Neural crest cell (in vitro differentiated cells): ENCODE results near the gene LOXL1. TPM values are rescaled to one million over a fixed set of nuclear protein-coding genes. Genes with fewer than 3 reads are reported as not detected.
A peak's percentile ranks its signal among the peaks of the same experiment; 100 is the strongest.

Source experiments
- DNase-seq: peaks from one replicate; pipeline ENCODE4 v3.0.0; 2021; ENCODE audit warnings: low read depth, mixed read lengths, low spot score
- H3K27ac Mint-ChIP-seq: one replicate; pipeline ENCODE4 v1.8.0; 2021; ENCODE audit warnings: mild to moderate bottlenecking, mixed read lengths; ENCODE audit not compliant: unreplicated experiment
- H3K27me3 Mint-ChIP-seq: 2 replicates; pipeline ENCODE4 v1.8.0; 2021; ENCODE audit warnings: low read depth, mild to moderate bottlenecking, mixed read lengths
- H3K36me3 Mint-ChIP-seq: 2 replicates; pipeline ENCODE4 v1.8.0; 2021; ENCODE audit warnings: low read depth, mild to moderate bottlenecking, mixed read lengths
- H3K4me1 Mint-ChIP-seq: 2 replicates; pipeline ENCODE4 v1.8.0; 2021; ENCODE audit warnings: mixed read lengths
- H3K4me3 Mint-ChIP-seq: one replicate; pipeline ENCODE4 v1.8.0; 2021; ENCODE audit warnings: mild to moderate bottlenecking, mixed read lengths
- H3K9me3 Mint-ChIP-seq: 2 replicates; pipeline ENCODE4 v1.8.0; 2021; ENCODE audit warnings: mixed read lengths
- total RNA-seq: library from RNA; stranded (reverse); gene quantifications from 2 replicates; pipeline ENCODE4 v1.2.1, GENCODE V29; 2021
- TF ChIP-seq, protein P1 (sequence below): fragments of 200-600 bp; sonication (generic); conservative IDR thresholded peaks from 2 replicates; pipeline ENCODE4 v1.5.0; 2021; ENCODE audit warnings: antibody characterized with exemption, mild to moderate bottlenecking

Gene LOXL1
- total RNA-seq, 1 donor from 2014 or later, result 17.3 TPM

GRCh38 chr15:73991726-73992593 lies 65.7 kb downstream of the LOXL1 start, which contains the start of gene STOML1:
STOML1 (minus strand) TSS chr15:73992295; CDS start chr15:73992223, 72 bp downstream.
- H3K27ac Mint-ChIP-seq, result no peak within 1 kb of the TSS
- peaks cover 35% of the 10 kb centered on the region for H3K4me1 Mint-ChIP-seq
- no peaks in the 10 kb centered on the region for H3K27me3 Mint-ChIP-seq
- DNase-seq, result peak; percentile 99
- TF ChIP-seq, protein P1, sequence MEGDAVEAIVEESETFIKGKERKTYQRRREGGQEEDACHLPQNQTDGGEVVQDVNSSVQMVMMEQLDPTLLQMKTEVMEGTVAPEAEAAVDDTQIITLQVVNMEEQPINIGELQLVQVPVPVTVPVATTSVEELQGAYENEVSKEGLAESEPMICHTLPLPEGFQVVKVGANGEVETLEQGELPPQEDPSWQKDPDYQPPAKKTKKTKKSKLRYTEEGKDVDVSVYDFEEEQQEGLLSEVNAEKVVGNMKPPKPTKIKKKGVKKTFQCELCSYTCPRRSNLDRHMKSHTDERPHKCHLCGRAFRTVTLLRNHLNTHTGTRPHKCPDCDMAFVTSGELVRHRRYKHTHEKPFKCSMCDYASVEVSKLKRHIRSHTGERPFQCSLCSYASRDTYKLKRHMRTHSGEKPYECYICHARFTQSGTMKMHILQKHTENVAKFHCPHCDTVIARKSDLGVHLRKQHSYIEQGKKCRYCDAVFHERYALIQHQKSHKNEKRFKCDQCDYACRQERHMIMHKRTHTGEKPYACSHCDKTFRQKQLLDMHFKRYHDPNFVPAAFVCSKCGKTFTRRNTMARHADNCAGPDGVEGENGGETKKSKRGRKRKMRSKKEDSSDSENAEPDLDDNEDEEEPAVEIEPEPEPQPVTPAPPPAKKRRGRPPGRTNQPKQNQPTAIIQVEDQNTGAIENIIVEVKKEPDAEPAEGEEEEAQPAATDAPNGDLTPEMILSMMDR, result peak; percentile 89
- H3K4me3 Mint-ChIP-seq, result peak within 1 kb of the TSS; percentile 87
- H3K36me3 Mint-ChIP-seq, result no peaks in the 10 kb centered on the region
- H3K9me3 Mint-ChIP-seq, result no peaks in the 10 kb centered on the region

DNA sequence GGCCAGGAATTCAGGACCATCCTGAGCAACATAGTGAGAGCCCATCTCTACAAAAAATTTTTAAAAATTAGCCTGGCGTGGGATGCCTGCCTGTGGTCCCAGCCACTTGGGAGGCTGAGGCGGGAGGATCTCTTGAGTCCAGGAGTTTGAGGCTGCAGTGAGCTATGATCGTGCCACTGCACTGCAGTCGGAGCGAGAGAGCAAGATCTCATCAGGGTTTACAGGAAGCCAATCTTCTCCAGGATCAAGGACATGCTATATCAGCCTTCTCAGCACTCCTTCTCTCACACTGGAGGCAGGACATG lies 66.3 kb downstream of the LOXL1 start:
- TF ChIP-seq, protein P1, result no peak
- DNase-seq, result no peak
- peak overlapping the region; percentile 87 for H3K4me3 Mint-ChIP-seq
- no peaks in the 10 kb centered on the region for H3K36me3 Mint-ChIP-seq
- peaks cover 41% of the 10 kb centered on the region for H3K4me1 Mint-ChIP-seq
- H3K27ac Mint-ChIP-seq, result no peak overlapping the region
- H3K27me3 Mint-ChIP-seq, result no peaks in the 10 kb centered on the region
- H3K9me3 Mint-ChIP-seq, result no peaks in the 10 kb centered on the region

GRCh38 chr15:73993211-73993994 lies 67.1 kb downstream of the LOXL1 start:
- no peak overlapping the region for H3K27ac Mint-ChIP-seq
- H3K9me3 Mint-ChIP-seq, result no peaks in the 10 kb centered on the region
- DNase-seq, result no peak
- peaks cover 42% of the 10 kb centered on the region for H3K4me1 Mint-ChIP-seq
- H3K27me3 Mint-ChIP-seq, result no peaks in the 10 kb centered on the region
- no peaks in the 10 kb centered on the region for H3K36me3 Mint-ChIP-seq
- peak overlapping the region; percentile 94 for H3K4me3 Mint-ChIP-seq
- TF ChIP-seq, protein P1, result no peak

DNA sequence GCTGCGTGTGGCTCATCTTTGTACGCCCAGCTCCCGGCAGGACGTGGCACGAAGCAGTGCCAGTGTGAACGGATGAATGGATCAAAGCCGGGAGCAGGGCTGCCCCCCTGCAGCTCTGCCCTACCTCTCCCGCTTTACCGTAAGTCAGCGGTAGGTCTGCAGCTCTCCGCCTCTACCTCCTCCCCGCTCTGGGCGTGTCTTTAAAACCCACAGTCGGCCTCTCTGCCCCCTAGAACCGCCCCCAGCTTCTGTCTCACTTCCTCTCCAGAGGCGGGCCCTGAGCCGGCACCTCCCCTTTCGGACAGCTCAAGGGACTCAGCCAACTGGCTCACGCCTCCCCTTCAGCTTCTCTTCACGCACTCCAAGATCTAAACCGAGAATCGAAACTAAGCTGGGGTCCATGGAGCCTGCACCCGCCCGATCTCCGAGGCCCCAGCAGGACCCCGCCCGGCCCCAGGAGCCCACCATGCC lies 68.2 kb downstream of the LOXL1 start, which contains the start of gene PML:
Gene PML (plus strand): TSS at position 304 of the 471 bp plus-strand sequence. CDS start 97 bp downstream, at position 401.
- Mint-ChIP-seq H3K9me3 (no peaks in the 10 kb centered on the region), H3K4me3 (peak within 1 kb of the TSS; percentile 94), H3K36me3 (no peaks in the 10 kb centered on the region), H3K4me1 (peaks cover 42% of the 10 kb centered on the region), H3K27ac (peak within 1 kb of the TSS; percentile 81), H3K27me3 (no peaks in the 10 kb centered on the region)
- TF ChIP-seq, protein P1, result no peak
- DNase-seq, result peak; percentile 86

DNA sequence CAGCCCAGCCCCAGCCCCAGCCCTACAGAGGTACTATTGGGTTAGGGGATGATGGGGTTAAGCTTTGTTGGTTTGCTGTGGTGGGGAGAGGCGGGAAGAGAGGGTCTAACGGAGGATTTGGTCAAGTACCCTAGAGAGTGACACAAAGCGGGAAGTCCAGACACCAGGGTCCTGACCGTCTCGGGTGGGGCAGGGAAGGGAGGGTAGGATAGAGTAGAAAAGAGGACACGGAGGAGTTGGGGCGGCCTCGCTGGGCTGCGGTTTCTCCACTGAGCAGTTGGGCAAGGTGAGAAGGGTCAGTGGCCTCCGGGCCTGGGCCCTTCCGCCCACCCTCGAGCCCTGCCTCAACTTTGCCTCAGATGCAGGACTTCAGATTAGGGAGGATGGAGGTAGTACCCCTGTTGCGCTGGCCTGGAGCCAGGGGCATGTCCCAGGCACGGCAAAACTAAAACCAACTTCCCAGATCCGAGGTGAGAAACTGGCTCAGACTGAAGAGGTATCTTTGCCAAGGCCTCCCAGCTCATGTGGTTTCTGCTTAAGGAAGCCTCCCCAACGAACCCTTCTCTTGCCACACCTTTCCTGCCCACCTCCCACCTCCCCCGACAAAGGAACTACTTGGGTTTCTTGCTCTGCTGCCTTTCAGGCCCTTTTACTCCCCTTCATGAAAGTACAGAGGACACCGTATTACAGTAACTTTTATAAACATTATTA lies 68.8 kb downstream of the LOXL1 start:
- Mint-ChIP-seq H3K4me3 (peak overlapping the region; percentile 94), H3K27ac (peak overlapping the region; percentile 81), H3K4me1 (peaks cover 42% of the 10 kb centered on the region), H3K36me3 (no peaks in the 10 kb centered on the region), H3K27me3 (no peaks in the 10 kb centered on the region), H3K9me3 (no peaks in the 10 kb centered on the region)
- DNase-seq, result no peak
- TF ChIP-seq, protein P1, result no peak
